ENCODE measurements around the gene TEP1. TPM values are rescaled to one million over a fixed set of nuclear protein-coding genes. Genes with fewer than 3 reads are reported as not detected.

TEP1 gene
- total and polyA plus RNA-seq, 2 experiments from 2014 or later: 3.0 to 8.5 TPM

GRCh38 chr14:20434701-20435581 is 21.6 kb upstream of the TEP1 start:
- Mint-ChIP-seq H3K27ac (no peak overlapping the region), H3K9me3 (no peaks in the 10 kb centered on the region; the same call in 2 of the 3 replicates), H3K4me3 (peak overlapping the region; percentile 81), H3K36me3 (ENCODE audit: low read depth) (no peaks in the 10 kb centered on the region; the same call in 2 of the 3 replicates), H3K27me3 (ENCODE audit: insufficient read depth, low read depth, poor library complexity) (peaks cover 24% of the 10 kb centered on the region), H3K4me1 (peaks cover 17% of the 10 kb centered on the region)
- ATAC-seq (peak; percentile 79), DNase-seq (ENCODE audit: low spot score) (peak; percentile 71)
- Histone ChIP-seq H3K4me2 (peak overlapping the region; percentile 95), H4K20me1 (replicated peaks; ENCODE audit: insufficient read depth) (no peaks in the 10 kb centered on the region), H3K27ac (ENCODE audit: low read depth) (no peak overlapping the region), H3K4me3 (peak overlapping the region; percentile 70), H3K9me2 (ENCODE audit: insufficient read depth) (no peaks in the 10 kb centered on the region), H3K79me2 (replicated peaks; ENCODE audit: insufficient read depth) (no peaks in the 10 kb centered on the region), H3K36me3 (ENCODE audit: insufficient read depth) (no peaks in the 10 kb centered on the region), H3K4me1 (ENCODE audit: insufficient read depth) (peaks cover 2% of the 10 kb centered on the region; the same call in 1 of the 2 replicates), H2AFZ (peak overlapping the region; percentile 100), H3F3A (replicated peaks; ENCODE audit: low read depth) (0 out of 2 replicates have a peak, but pooled peaks cover 3% of the 10 kb centered on the region), H3K27me3 (ENCODE audit: insufficient read depth) (peaks cover 32% of the 10 kb centered on the region)
- TF ChIP-seq CREB1 (CRISPR knock-in tag; IDR thresholded peaks at IDR 0.05; ENCODE audit: low read depth) (no peak), ZNF114 (CRISPR knock-in tag; IDR thresholded peaks at IDR 0.05) (no peak), EZH2 (IDR thresholded peaks at IDR 0.05; ENCODE audit: low read depth, unreplicated experiment) (peak; percentile 59), REST (IDR thresholded peaks at IDR 0.05; ENCODE audit: unreplicated experiment) (no peak), ZNF462 (CRISPR knock-in tag; IDR thresholded peaks at IDR 0.05) (no peak), CTCF (conservative IDR thresholded peaks at IDR 0.05; ENCODE audit: low read depth in 2 of 2) (no peak), STAT1 (IDR thresholded peaks at IDR 0.05; ENCODE audit: unreplicated experiment) (no peak)
